Measurements from ENCODE around the gene HAGH. TPM values are rescaled to one million over a fixed set of nuclear protein-coding genes. Genes with fewer than 3 reads are reported as not detected.

HAGH gene
- total and polyA plus RNA-seq, 9 of the 15 experiments (the other 6 are each of a cell fraction or from before 2014, with no cell fraction given): 0.46 to 35.1 (median 16.8) TPM

DNA sequence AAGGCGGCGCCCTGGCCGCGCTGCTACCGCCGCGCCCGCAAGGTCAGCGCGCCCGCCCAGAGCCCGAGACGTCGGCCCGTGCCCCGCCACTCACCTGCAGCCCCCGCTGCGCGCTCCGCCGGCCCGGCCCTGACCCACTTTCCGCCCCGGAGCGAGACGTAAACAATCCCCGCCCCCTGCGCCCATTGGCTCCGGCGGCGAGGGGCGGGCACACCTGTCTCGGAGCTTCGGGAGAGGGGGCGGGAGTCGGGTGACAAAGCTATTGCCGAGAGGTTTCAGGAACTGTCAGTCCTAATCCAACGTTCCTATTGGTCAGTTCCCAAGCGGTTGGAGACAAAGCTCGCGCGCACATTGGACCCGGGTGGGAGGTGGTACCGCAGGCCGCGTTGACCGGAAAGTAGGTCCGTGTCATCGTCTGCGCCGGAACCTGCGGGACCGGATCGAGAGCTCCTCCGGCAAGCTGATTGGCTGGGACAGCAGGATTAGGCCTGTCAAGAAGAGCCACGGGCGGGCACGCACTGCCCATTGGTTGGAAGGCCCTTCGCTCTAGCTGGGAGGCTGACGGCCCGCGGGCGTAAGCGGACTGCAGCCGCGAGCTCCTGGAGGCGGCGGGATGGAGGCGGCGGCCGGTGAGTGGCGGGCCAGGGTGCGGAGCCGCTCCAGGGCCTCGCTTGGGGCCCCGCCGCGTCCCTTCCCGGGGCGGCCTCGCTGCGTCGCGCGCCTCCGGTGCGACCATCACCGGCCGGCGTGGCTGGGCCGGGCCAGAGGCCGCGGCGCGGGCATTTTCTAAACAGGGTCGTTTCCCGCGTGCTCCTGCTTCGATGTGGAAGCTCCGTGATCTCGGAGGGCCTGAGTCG, 44.0 kb downstream of the HAGH start, which contains the start of the genes NUBP2 and SPSB3 (continued):
- TF ChIP-seq, protein P1, sequence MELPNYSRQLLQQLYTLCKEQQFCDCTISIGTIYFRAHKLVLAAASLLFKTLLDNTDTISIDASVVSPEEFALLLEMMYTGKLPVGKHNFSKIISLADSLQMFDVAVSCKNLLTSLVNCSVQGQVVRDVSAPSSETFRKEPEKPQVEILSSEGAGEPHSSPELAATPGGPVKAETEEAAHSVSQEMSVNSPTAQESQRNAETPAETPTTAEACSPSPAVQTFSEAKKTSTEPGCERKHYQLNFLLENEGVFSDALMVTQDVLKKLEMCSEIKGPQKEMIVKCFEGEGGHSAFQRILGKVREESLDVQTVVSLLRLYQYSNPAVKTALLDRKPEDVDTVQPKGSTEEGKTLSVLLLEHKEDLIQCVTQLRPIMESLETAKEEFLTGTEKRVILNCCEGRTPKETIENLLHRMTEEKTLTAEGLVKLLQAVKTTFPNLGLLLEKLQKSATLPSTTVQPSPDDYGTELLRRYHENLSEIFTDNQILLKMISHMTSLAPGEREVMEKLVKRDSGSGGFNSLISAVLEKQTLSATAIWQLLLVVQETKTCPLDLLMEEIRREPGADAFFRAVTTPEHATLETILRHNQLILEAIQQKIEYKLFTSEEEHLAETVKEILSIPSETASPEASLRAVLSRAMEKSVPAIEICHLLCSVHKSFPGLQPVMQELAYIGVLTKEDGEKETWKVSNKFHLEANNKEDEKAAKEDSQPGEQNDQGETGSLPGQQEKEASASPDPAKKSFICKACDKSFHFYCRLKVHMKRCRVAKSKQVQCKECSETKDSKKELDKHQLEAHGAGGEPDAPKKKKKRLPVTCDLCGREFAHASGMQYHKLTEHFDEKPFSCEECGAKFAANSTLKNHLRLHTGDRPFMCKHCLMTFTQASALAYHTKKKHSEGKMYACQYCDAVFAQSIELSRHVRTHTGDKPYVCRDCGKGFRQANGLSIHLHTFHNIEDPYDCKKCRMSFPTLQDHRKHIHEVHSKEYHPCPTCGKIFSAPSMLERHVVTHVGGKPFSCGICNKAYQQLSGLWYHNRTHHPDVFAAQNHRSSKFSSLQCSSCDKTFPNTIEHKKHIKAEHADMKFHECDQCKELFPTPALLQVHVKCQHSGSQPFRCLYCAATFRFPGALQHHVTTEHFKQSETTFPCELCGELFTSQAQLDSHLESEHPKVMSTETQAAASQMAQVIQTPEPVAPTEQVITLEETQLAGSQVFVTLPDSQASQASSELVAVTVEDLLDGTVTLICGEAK (IDR thresholded peaks at IDR 0.05): peak; percentile 99
- TF ChIP-seq, protein P1 (CRISPR knock-in tag; IDR thresholded peaks at IDR 0.05): no peak
- TF ChIP-seq ZBED1 (IDR thresholded peaks at IDR 0.05): no peak
- TF ChIP-seq ZNF444 (CRISPR knock-in tag; IDR thresholded peaks at IDR 0.05): no peak
- TF ChIP-seq, protein P2, sequence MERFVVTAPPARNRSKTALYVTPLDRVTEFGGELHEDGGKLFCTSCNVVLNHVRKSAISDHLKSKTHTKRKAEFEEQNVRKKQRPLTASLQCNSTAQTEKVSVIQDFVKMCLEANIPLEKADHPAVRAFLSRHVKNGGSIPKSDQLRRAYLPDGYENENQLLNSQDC (CRISPR knock-in tag; IDR thresholded peaks at IDR 0.05): no peak
- TF ChIP-seq CTBP1 (IDR thresholded peaks at IDR 0.05; ENCODE audit: borderline replicate concordance): peak; percentile 74
- TF ChIP-seq, protein P3, sequence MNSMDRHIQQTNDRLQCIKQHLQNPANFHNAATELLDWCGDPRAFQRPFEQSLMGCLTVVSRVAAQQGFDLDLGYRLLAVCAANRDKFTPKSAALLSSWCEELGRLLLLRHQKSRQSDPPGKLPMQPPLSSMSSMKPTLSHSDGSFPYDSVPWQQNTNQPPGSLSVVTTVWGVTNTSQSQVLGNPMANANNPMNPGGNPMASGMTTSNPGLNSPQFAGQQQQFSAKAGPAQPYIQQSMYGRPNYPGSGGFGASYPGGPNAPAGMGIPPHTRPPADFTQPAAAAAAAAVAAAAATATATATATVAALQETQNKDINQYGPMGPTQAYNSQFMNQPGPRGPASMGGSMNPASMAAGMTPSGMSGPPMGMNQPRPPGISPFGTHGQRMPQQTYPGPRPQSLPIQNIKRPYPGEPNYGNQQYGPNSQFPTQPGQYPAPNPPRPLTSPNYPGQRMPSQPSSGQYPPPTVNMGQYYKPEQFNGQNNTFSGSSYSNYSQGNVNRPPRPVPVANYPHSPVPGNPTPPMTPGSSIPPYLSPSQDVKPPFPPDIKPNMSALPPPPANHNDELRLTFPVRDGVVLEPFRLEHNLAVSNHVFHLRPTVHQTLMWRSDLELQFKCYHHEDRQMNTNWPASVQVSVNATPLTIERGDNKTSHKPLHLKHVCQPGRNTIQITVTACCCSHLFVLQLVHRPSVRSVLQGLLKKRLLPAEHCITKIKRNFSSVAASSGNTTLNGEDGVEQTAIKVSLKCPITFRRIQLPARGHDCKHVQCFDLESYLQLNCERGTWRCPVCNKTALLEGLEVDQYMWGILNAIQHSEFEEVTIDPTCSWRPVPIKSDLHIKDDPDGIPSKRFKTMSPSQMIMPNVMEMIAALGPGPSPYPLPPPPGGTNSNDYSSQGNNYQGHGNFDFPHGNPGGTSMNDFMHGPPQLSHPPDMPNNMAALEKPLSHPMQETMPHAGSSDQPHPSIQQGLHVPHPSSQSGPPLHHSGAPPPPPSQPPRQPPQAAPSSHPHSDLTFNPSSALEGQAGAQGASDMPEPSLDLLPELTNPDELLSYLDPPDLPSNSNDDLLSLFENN (IDR thresholded peaks at IDR 0.05; ENCODE audit: low read depth in 2 of 2, low read length in 2 of 2): 0 out of 4 replicates have a peak, but pooled peaks of 1 of the 2 experiments have one; percentile 39
- no peak for TF ChIP-seq ZFP1 (CRISPR knock-in tag; IDR thresholded peaks at IDR 0.05)
- no peak for TF ChIP-seq ZNF589 (CRISPR knock-in tag; IDR thresholded peaks at IDR 0.05; ENCODE audit: low read depth)
- TF ChIP-seq TAF9B (IDR thresholded peaks at IDR 0.05; ENCODE audit: partially characterized antibody): no peak
- no peak for TF ChIP-seq SMAD1 (IDR thresholded peaks at IDR 0.05; ENCODE audit: low read depth, low read length, partially characterized antibody)
- no peak for TF ChIP-seq RNF2 (IDR thresholded peaks at IDR 0.05)
- TF ChIP-seq BMI1 (IDR thresholded peaks at IDR 0.05; ENCODE audit: low read length): no peak
- TF ChIP-seq, protein P4, sequence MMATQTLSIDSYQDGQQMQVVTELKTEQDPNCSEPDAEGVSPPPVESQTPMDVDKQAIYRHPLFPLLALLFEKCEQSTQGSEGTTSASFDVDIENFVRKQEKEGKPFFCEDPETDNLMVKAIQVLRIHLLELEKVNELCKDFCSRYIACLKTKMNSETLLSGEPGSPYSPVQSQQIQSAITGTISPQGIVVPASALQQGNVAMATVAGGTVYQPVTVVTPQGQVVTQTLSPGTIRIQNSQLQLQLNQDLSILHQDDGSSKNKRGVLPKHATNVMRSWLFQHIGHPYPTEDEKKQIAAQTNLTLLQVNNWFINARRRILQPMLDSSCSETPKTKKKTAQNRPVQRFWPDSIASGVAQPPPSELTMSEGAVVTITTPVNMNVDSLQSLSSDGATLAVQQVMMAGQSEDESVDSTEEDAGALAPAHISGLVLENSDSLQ (IDR thresholded peaks at IDR 0.05): peak; percentile 100
- TF ChIP-seq PML (IDR thresholded peaks at IDR 0.05; ENCODE audit: low read length): no peak

Measured in K562 (cell line).